ENCODE data around the gene NGLY1. TPM values are rescaled to one million over a fixed set of nuclear protein-coding genes. Genes with fewer than 3 reads are reported as not detected.

The NGLY1 gene, protein sequence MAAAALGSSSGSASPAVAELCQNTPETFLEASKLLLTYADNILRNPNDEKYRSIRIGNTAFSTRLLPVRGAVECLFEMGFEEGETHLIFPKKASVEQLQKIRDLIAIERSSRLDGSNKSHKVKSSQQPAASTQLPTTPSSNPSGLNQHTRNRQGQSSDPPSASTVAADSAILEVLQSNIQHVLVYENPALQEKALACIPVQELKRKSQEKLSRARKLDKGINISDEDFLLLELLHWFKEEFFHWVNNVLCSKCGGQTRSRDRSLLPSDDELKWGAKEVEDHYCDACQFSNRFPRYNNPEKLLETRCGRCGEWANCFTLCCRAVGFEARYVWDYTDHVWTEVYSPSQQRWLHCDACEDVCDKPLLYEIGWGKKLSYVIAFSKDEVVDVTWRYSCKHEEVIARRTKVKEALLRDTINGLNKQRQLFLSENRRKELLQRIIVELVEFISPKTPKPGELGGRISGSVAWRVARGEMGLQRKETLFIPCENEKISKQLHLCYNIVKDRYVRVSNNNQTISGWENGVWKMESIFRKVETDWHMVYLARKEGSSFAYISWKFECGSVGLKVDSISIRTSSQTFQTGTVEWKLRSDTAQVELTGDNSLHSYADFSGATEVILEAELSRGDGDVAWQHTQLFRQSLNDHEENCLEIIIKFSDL
- total RNA-seq (2011; cell fraction: chromatin; rRNA removed; ENCODE audit: low replicate concordance), result 128 and 222 TPM in 2 replicates
- 35.0 and 41.8 TPM in 2 replicates for total RNA-seq (2011; cell fraction: nucleolus; rRNA removed)
- total RNA-seq (2011; cell fraction: nucleoplasm; rRNA removed), result 84.0 and 129 TPM in 2 replicates
- 75.9 and 84.6 TPM in 2 replicates for total RNA-seq (2014; rRNA removed)
- 124 and 129 TPM in 2 replicates for total RNA-seq (2014; rRNA removed; fragmentation: Illumina TruSeq; extraction: Trizol)
- 110 and 117 TPM in 2 replicates for total RNA-seq (2015; rRNA removed; fragmentation: Illumina TruSeq; extraction: Trizol)
- 87.6 and 93.9 TPM in 2 replicates for total RNA-seq (2021)
- polyA plus RNA-seq (2011; rRNA removed), result 74.0 and 96.8 TPM in 2 replicates
- polyA plus RNA-seq (2011; cell fraction: cytosol; rRNA removed), result 21.5 and 25.2 TPM in 2 replicates
- polyA plus RNA-seq (2011; cell fraction: nucleus; rRNA removed), result 47.2 and 64.4 TPM in 2 replicates
- polyA plus RNA-seq (2012), result 53.3 and 69.4 TPM in 2 replicates
- polyA plus RNA-seq (2014; fragmentation: Illumina TruSeq; extraction: Trizol), result 90.9 and 102 TPM in 2 replicates
- 10 to 100 TPM; 52.2 to 77.9 TPM for polyA plus RNA-seq (2014; fragmentation: Nextera tagmentation; extraction: Ambion mirVana)
- polyA plus RNA-seq (2014; rRNA removed), result 73.5 and 81.6 TPM in 2 replicates
- polyA minus RNA-seq (2011; rRNA and poly(A)+ RNA removed), result 97.7 and 99.2 TPM in 2 replicates
- polyA minus RNA-seq (2011; cell fraction: cytosol; rRNA and poly(A)+ RNA removed), result 34.0 and 38.4 TPM in 2 replicates
- polyA minus RNA-seq (2011; cell fraction: nucleus; rRNA and poly(A)+ RNA removed), result 76.1 and 92.9 TPM in 2 replicates
- percentile 93 among the genes with signal in this experiment for Bru-seq, nascent RNA
- percentile 93 among the genes with signal in this experiment for BruChase-seq, experiment 1, labeled RNA remaining after a 2-hour chase
- percentile 88 among the genes with signal in this experiment for BruChase-seq, experiment 2, labeled RNA remaining after a 6-hour chase
- long read RNA-seq, experiment 1, transcript NGLY1-204 (11 exons, 2,024 nt), result minor isoform, 45 of 748 reads
- long read RNA-seq, experiment 1, transcript NGLY1-202 (12 exons, 2,473 nt), result major isoform, 431 of 748 reads
- long read RNA-seq, experiment 1, transcript NGLY1-207 (12 exons, 2,534 nt), result minor isoform, 23 of 748 reads
- long read RNA-seq, experiment 1, partial matches to known transcripts, result 48 of 748 reads
- long read RNA-seq, experiment 1, other reads (novel, unspliced or antisense), result 198 of 748 reads
- long read RNA-seq, experiment 2, transcript NGLY1-202 (12 exons, 2,473 nt), result major isoform, 53 of 119 reads
- long read RNA-seq, experiment 2, transcript NGLY1-204 (11 exons, 2,024 nt), result minor isoform, 5 of 119 reads
- long read RNA-seq, experiment 2, partial matches to known transcripts, result 17 of 119 reads
- long read RNA-seq, experiment 2, other reads (novel, unspliced or antisense), result 36 of 119 reads
- long read RNA-seq, experiment 3, transcript NGLY1-202 (12 exons, 2,473 nt), result major isoform, 93 of 168 reads
- long read RNA-seq, experiment 3, transcript NGLY1-204 (11 exons, 2,024 nt), result minor isoform, 9 of 168 reads
- long read RNA-seq, experiment 3, partial matches to known transcripts, result 8 of 168 reads
- long read RNA-seq, experiment 3, other reads (novel, unspliced or antisense), result 56 of 168 reads

DNA sequence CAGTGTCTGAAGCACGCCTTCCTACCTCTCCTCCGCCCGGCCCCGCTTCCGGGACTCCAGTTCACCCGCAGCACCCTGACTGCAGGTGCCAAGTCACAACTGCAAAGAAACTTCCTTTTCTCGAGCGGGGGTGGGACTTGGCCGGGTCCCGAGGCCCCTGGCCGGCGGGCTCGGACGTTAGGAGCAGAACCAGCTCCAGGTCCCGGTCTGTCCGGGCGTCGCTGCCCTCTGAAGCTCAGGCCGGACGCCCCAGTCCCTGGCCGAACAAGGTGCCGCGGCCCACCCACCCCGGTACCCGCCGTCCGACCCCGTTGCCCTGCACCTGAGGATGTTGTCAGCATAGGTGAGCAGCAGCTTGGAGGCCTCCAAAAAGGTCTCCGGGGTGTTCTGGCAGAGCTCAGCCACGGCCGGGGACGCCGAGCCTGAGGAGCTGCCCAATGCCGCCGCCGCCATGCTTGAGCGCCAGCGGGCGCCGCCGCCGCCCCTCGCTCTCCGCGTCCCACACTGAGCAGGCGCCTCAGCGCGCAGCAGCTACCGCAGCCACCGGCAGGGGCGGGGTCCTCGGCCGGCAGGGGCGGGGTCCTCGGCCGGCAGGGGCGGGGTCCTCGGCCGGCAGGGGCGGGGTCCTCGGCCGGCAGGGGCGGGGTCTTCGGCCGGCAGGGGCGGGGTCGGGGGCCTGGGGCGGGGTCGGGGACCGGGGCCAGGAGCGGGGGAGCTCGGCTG is at the start of gene NGLY1:
Gene NGLY1 (minus strand): TSS at position 506 of the 723 bp plus-strand sequence. CDS start 53 bp downstream, at position 453.
- POLR2A ChIA-PET, result interaction anchor here (1.1 to 1.4 kb wide), 4 partner anchors 10 to 25 kb away, joined by 3 to 6 read pairs (median 5); no protein-coding TSS in a partner anchor
- H4K20me1 ChIP-seq (replicated peaks; ENCODE audit: control insufficient read depth, insufficient read depth, low read length), result no peaks in the 10 kb centered on the region
- peak within 1 kb of the TSS; percentile 85 for H3K4me3 ChIP-seq
- no peaks in the 10 kb centered on the region for H3K9me3 ChIP-seq (replicated peaks; ENCODE audit: control insufficient read depth, insufficient read depth, low read depth, low read length)
- peaks cover 71% of the 10 kb centered on the region for H3K79me2 ChIP-seq (ENCODE audit: control insufficient read depth, insufficient read depth, low read length)
- DNase-seq (ENCODE audit: extremely low read depth in 1 of 4, low spot score in 3 of 4) (peak; percentile 91 to 97 (median 96)), FAIRE-seq (no peak), ATAC-seq (peak; percentile 89)
- intact Hi-C loops (cut with micrococcal nuclease) (loop anchor here (2.0 kb wide), 1 partner anchor 120 kb away; no protein-coding TSS in a partner anchor), in situ Hi-C loops (cut with MboI) (no loop called here)
- no TSS peak for BruUV-seq (replicated peaks)
- CTCF ChIA-PET (ENCODE audit: low intra/inter-chr PET ratio), result interaction anchor here (0.6 kb wide), 1 partner anchor 62 kb away, joined by 3 read pairs; no protein-coding TSS in a partner anchor
- H3K27me3 ChIP-seq (ENCODE audit: control insufficient read depth in 2 of 2, insufficient read depth in 2 of 2, low read length in 2 of 2), result no peaks in the 10 kb centered on the region
- H3K9ac ChIP-seq (ENCODE audit: insufficient read depth in 1 of 2, low read depth in 2 of 2, low read length in 2 of 2), result peak within 1 kb of the TSS; percentile 83 to 97
- no peaks in the 10 kb centered on the region for H3K9me1 ChIP-seq (ENCODE audit: control insufficient read depth, insufficient read depth, low read length)
- under 1% methylated on average over 35 of the region's 72 CpGs for WGBS (ENCODE audit: insufficient coverage, low coverage, missing lambda C conversion rate)
- peaks cover 12 to 37% of the 10 kb centered on the region in 2 experiments; a peak in 4 of 5 replicates for H3K4me1 ChIP-seq (replicated peaks in 1 of 2; ENCODE audit: control insufficient read depth in 2 of 2, insufficient read depth in 2 of 2, low read length in 2 of 2)
- H3K27ac ChIP-seq (ENCODE audit: extremely low read depth, low read depth, low read length), result peak within 1 kb of the TSS; percentile 83
- H3K36me3 ChIP-seq (ENCODE audit: control insufficient read depth, insufficient read depth, low read length), result peaks cover 19% of the 10 kb centered on the region
- H3K4me2 ChIP-seq (ENCODE audit: insufficient read depth, low read length), result peak within 1 kb of the TSS; percentile 95
- H2AFZ ChIP-seq (ENCODE audit: low read depth, low read length), result peak within 1 kb of the TSS; percentile 84
- TF ChIP-seq PRPF4 (IDR thresholded peaks at IDR 0.05; ENCODE audit: insufficient read depth, low read depth, low read length, poor library complexity, severe bottlenecking) (peak; percentile 53), HMG20A (CRISPR knock-in tag; conservative IDR thresholded peaks at IDR 0.05) (no peak), RHOXF2B (CRISPR knock-in tag; conservative IDR thresholded peaks at IDR 0.05) (no peak)
- TF ChIP-seq, protein P1, sequence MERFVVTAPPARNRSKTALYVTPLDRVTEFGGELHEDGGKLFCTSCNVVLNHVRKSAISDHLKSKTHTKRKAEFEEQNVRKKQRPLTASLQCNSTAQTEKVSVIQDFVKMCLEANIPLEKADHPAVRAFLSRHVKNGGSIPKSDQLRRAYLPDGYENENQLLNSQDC (CRISPR knock-in tag; IDR thresholded peaks at IDR 0.05), result peak; percentile 87; the same call in 1 of the 2 replicates
- TF ChIP-seq, protein P2, sequence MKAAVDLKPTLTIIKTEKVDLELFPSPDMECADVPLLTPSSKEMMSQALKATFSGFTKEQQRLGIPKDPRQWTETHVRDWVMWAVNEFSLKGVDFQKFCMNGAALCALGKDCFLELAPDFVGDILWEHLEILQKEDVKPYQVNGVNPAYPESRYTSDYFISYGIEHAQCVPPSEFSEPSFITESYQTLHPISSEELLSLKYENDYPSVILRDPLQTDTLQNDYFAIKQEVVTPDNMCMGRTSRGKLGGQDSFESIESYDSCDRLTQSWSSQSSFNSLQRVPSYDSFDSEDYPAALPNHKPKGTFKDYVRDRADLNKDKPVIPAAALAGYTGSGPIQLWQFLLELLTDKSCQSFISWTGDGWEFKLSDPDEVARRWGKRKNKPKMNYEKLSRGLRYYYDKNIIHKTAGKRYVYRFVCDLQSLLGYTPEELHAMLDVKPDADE (conservative IDR thresholded peaks at IDR 0.05; ENCODE audit: control insufficient read depth, low read depth, low read length), result peak; percentile 62
